ENCODE results near the gene CRMP1.

The CRMP1 gene

DNA sequence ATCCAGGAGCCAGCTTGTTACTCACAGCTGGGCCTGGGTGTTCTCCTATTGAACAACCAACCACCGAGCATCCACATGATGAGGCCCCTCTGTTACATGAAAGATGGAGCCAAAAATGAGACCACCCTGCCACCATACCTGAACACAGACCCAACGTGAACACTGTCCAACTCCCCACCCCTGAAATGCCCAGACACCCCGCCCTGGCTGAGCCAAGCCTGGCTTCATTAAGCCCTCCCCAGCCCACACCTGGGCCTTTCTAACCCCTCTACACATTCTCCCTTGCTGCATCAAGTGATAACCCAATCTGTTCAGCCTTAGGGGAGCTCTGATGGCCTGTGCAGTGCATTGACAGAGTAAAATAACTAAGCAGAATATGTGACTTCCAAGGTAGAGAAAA, 101.2 kb downstream of the CRMP1 start:
- Histone ChIP-seq H3K18ac (ENCODE audit: low read length) (no peak overlapping the region), H3K9me3 (replicated peaks in 1 of 2; ENCODE audit: control insufficient read depth in 2 of 2, insufficient read depth in 1 of 2, low read depth in 1 of 2, low read length in 2 of 2) (no peaks in the 10 kb centered on the region), H3K14ac (ENCODE audit: low read length) (no peak overlapping the region), H3K27ac (replicated peaks; ENCODE audit: low read length) (no peak overlapping the region), H3K4ac (ENCODE audit: low read length) (no peak overlapping the region), H3K36me3 (replicated peaks in 1 of 2; ENCODE audit: control insufficient read depth in 2 of 2, insufficient read depth in 2 of 2, low read length in 2 of 2) (peaks cover 9 to 34% of the 10 kb centered on the region in 2 donors), H4K91ac (ENCODE audit: low read depth, low read length, poor library complexity) (no peak overlapping the region), H3K79me1 (ENCODE audit: low read depth, low read length) (no peaks in the 10 kb centered on the region), H3K23ac (ENCODE audit: low read depth, low read length, poor library complexity) (no peak overlapping the region), H2BK15ac (ENCODE audit: low read length) (no peak overlapping the region), H3K27me3 (ENCODE audit: control insufficient read depth in 3 of 3, insufficient read depth in 3 of 3, low read depth in 1 of 3, low read length in 3 of 3) (no peaks in the 10 kb centered on the region), H3K4me3 (ENCODE audit: low read length in 2 of 2) (no peak overlapping the region), H4K8ac (ENCODE audit: low read depth, low read length) (no peak overlapping the region), H2BK120ac (ENCODE audit: low read depth, low read length) (no peak overlapping the region), H2AK5ac (ENCODE audit: low read depth, low read length) (no peak overlapping the region), H3K4me2 (ENCODE audit: insufficient read depth, low read length, poor library complexity, severe bottlenecking) (no peak overlapping the region), H3K9ac (ENCODE audit: low read depth, low read length, poor library complexity) (no peak overlapping the region), H2AFZ (ENCODE audit: low read length) (no peak overlapping the region), H2BK12ac (ENCODE audit: low read length) (no peak overlapping the region), H3K4me1 (ENCODE audit: control insufficient read depth in 2 of 2, insufficient read depth in 1 of 2, low read depth in 1 of 2, low read length in 2 of 2) (no peaks in the 10 kb centered on the region), H2BK5ac (ENCODE audit: low read length) (no peak overlapping the region)
- DNase-seq (ENCODE audit: low spot score): no peak
- WGBS, 2 donors (ENCODE audit: extremely low coverage in 2 of 2, insufficient read length in 2 of 2, insufficient replicate concordance in 1 of 2): no CpG with 5 or more reads among the region's 3 CpGs

DNA sequence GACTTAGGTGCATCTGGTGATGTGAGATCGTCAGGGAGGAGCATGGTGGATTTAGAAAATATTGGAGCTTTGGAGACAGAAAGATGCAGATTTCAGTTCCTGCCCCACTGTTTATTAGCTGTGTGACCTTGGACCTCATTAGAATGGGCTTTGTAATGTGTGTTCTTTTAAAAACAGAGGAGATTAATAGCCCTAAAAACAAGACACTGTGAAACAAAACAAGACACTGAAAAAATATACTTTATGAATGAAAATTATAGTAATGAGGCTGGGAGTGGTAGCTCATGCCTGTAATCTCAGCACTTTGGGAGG, 102.4 kb downstream of the CRMP1 start:
- Histone ChIP-seq H4K91ac (ENCODE audit: low read depth, low read length, poor library complexity) (no peak overlapping the region), H2BK120ac (ENCODE audit: low read depth, low read length) (no peak overlapping the region), H2BK12ac (ENCODE audit: low read length) (no peak overlapping the region), H3K4ac (ENCODE audit: low read length) (no peak overlapping the region), H3K27ac (replicated peaks; ENCODE audit: low read length) (no peak overlapping the region), H3K27me3 (ENCODE audit: control insufficient read depth in 3 of 3, insufficient read depth in 3 of 3, low read depth in 1 of 3, low read length in 3 of 3) (no peaks in the 10 kb centered on the region), H3K9me3 (replicated peaks in 1 of 2; ENCODE audit: control insufficient read depth in 2 of 2, insufficient read depth in 1 of 2, low read depth in 1 of 2, low read length in 2 of 2) (no peaks in the 10 kb centered on the region), H3K79me1 (ENCODE audit: low read depth, low read length) (no peaks in the 10 kb centered on the region), H2BK15ac (ENCODE audit: low read length) (no peak overlapping the region), H2AK5ac (ENCODE audit: low read depth, low read length) (no peak overlapping the region), H3K4me2 (ENCODE audit: insufficient read depth, low read length, poor library complexity, severe bottlenecking) (no peak overlapping the region), H3K36me3 (replicated peaks in 1 of 2; ENCODE audit: control insufficient read depth in 2 of 2, insufficient read depth in 2 of 2, low read length in 2 of 2) (peaks cover 6 to 35% of the 10 kb centered on the region in 2 donors), H2BK5ac (ENCODE audit: low read length) (no peak overlapping the region), H4K8ac (ENCODE audit: low read depth, low read length) (no peak overlapping the region), H3K9ac (ENCODE audit: low read depth, low read length, poor library complexity) (no peak overlapping the region), H3K18ac (ENCODE audit: low read length) (no peak overlapping the region), H2AFZ (ENCODE audit: low read length) (no peak overlapping the region), H3K4me3 (ENCODE audit: low read length in 2 of 2) (no peak overlapping the region), H3K4me1 (ENCODE audit: control insufficient read depth in 2 of 2, insufficient read depth in 1 of 2, low read depth in 1 of 2, low read length in 2 of 2) (peaks cover 0 to under 1% of the 10 kb centered on the region in 2 donors), H3K23ac (ENCODE audit: low read depth, low read length, poor library complexity) (no peak overlapping the region), H3K14ac (ENCODE audit: low read length) (no peak overlapping the region)
- DNase-seq (ENCODE audit: low spot score): no peak
- WGBS, 2 donors (ENCODE audit: extremely low coverage in 2 of 2, insufficient read length in 2 of 2, insufficient replicate concordance in 1 of 2): no CpG with 5 or more reads among the region's 1 CpG

DNA sequence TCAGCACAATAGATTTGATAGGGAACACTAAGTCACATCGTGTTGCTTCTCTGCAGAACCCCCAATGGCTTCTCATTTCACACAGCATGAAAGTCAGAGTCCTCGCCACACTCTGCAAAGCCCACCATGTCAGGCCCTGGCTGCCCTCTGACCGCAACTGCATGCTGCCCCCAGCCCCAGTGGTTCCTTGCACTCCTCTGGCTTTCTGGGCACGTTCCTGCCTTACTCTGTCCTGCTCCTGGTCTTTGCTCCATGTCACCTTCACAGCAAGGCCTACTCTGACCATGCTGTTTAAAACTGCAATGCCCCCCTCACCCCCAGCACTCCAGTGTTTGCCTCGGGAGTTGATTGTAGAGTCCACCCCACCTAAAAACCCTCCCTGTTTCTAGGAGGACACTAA, 103.7 kb downstream of the CRMP1 start:
- no peak overlapping the region for H3K23ac ChIP-seq (ENCODE audit: low read depth, low read length, poor library complexity)
- H3K14ac ChIP-seq (ENCODE audit: low read length): no peak overlapping the region
- no peak overlapping the region for H2BK5ac ChIP-seq (ENCODE audit: low read length)
- no CpG with 5 or more reads among the region's 5 CpGs for WGBS, 2 donors (ENCODE audit: extremely low coverage in 2 of 2, insufficient read length in 2 of 2, insufficient replicate concordance in 1 of 2)
- H2AFZ ChIP-seq (ENCODE audit: low read length): no peak overlapping the region
- H2BK120ac ChIP-seq (ENCODE audit: low read depth, low read length): no peak overlapping the region
- H3K79me1 ChIP-seq (ENCODE audit: low read depth, low read length): no peaks in the 10 kb centered on the region
- no peaks in the 10 kb centered on the region for H3K27me3 ChIP-seq (ENCODE audit: control insufficient read depth in 3 of 3, insufficient read depth in 3 of 3, low read depth in 1 of 3, low read length in 3 of 3)
- no peak overlapping the region for H3K4me2 ChIP-seq (ENCODE audit: insufficient read depth, low read length, poor library complexity, severe bottlenecking)
- H3K27ac ChIP-seq (replicated peaks; ENCODE audit: low read length): no peak overlapping the region
- no peak overlapping the region for H2AK5ac ChIP-seq (ENCODE audit: low read depth, low read length)
- no peaks in the 10 kb centered on the region for H3K9me3 ChIP-seq (replicated peaks in 1 of 2; ENCODE audit: control insufficient read depth in 2 of 2, insufficient read depth in 1 of 2, low read depth in 1 of 2, low read length in 2 of 2)
- no peak overlapping the region for H2BK12ac ChIP-seq (ENCODE audit: low read length)
- H3K9ac ChIP-seq (ENCODE audit: low read depth, low read length, poor library complexity): no peak overlapping the region
- H2BK15ac ChIP-seq (ENCODE audit: low read length): no peak overlapping the region
- peaks cover 8 to 38% of the 10 kb centered on the region in 2 donors for H3K36me3 ChIP-seq (replicated peaks in 1 of 2; ENCODE audit: control insufficient read depth in 2 of 2, insufficient read depth in 2 of 2, low read length in 2 of 2)
- DNase-seq (ENCODE audit: low spot score): no peak
- no peak overlapping the region for H3K4me3 ChIP-seq (ENCODE audit: low read length in 2 of 2)
- no peak overlapping the region for H4K8ac ChIP-seq (ENCODE audit: low read depth, low read length)
- peaks cover 0 to 5% of the 10 kb centered on the region in 2 donors for H3K4me1 ChIP-seq (ENCODE audit: control insufficient read depth in 2 of 2, insufficient read depth in 1 of 2, low read depth in 1 of 2, low read length in 2 of 2)
- no peak overlapping the region for H3K4ac ChIP-seq (ENCODE audit: low read length)
- H4K91ac ChIP-seq (ENCODE audit: low read depth, low read length, poor library complexity): no peak overlapping the region
- no peak overlapping the region for H3K18ac ChIP-seq (ENCODE audit: low read length)

DNA sequence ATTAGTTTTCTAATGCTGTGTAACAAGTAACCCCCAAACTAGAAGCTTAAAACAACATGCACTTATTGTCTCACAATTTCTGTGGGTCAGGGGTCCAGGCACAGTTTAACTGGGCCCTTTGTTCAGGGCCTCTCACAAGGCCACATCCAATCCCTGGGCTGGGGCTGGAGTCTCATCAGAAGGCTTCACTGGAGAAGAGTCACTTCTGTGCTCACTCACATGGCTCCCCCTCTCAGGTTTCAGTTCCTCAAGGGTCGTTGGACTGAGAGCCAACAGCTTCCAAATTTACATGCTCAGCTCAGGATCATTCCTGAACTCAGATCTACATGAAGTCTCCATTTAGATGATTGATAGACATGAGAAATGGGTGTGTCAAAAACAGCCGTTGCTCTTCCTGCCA, 104.7 kb downstream of the CRMP1 start:
- H3K23ac ChIP-seq (ENCODE audit: low read depth, low read length, poor library complexity): no peak overlapping the region
- H3K9me3 ChIP-seq (replicated peaks in 1 of 2; ENCODE audit: control insufficient read depth in 2 of 2, insufficient read depth in 1 of 2, low read depth in 1 of 2, low read length in 2 of 2): no peaks in the 10 kb centered on the region
- no peaks in the 10 kb centered on the region for H3K79me1 ChIP-seq (ENCODE audit: low read depth, low read length)
- no peak overlapping the region for H3K4me2 ChIP-seq (ENCODE audit: insufficient read depth, low read length, poor library complexity, severe bottlenecking)
- H2BK15ac ChIP-seq (ENCODE audit: low read length): no peak overlapping the region
- H3K4me3 ChIP-seq (ENCODE audit: low read length in 2 of 2): no peak overlapping the region
- no peak overlapping the region for H2BK5ac ChIP-seq (ENCODE audit: low read length)
- H3K18ac ChIP-seq (ENCODE audit: low read length): no peak overlapping the region
- H3K36me3 ChIP-seq (replicated peaks in 1 of 2; ENCODE audit: control insufficient read depth in 2 of 2, insufficient read depth in 2 of 2, low read length in 2 of 2): peaks cover 11 to 48% of the 10 kb centered on the region in 2 donors
- H3K4me1 ChIP-seq (ENCODE audit: control insufficient read depth in 2 of 2, insufficient read depth in 1 of 2, low read depth in 1 of 2, low read length in 2 of 2): peaks cover 0 to 5% of the 10 kb centered on the region in 2 donors
- no peak overlapping the region for H2BK120ac ChIP-seq (ENCODE audit: low read depth, low read length)
- H3K4ac ChIP-seq (ENCODE audit: low read length): no peak overlapping the region
- no peak overlapping the region for H2AK5ac ChIP-seq (ENCODE audit: low read depth, low read length)
- no CpG with 5 or more reads among the region's 2 CpGs for WGBS, 2 donors (ENCODE audit: extremely low coverage in 2 of 2, insufficient read length in 2 of 2, insufficient replicate concordance in 1 of 2)
- no peak overlapping the region for H3K14ac ChIP-seq (ENCODE audit: low read length)
- H3K27ac ChIP-seq (replicated peaks; ENCODE audit: low read length): no peak overlapping the region
- no peak overlapping the region for H4K8ac ChIP-seq (ENCODE audit: low read depth, low read length)
- DNase-seq (ENCODE audit: low spot score): no peak
- no peak overlapping the region for H3K9ac ChIP-seq (ENCODE audit: low read depth, low read length, poor library complexity)
- H3K27me3 ChIP-seq (ENCODE audit: control insufficient read depth in 3 of 3, insufficient read depth in 3 of 3, low read depth in 1 of 3, low read length in 3 of 3): no peaks in the 10 kb centered on the region
- H4K91ac ChIP-seq (ENCODE audit: low read depth, low read length, poor library complexity): no peak overlapping the region
- H2AFZ ChIP-seq (ENCODE audit: low read length): no peak overlapping the region
- H2BK12ac ChIP-seq (ENCODE audit: low read length): no peak overlapping the region

All from neuronal stem cell (in vitro differentiated cells).